Endodermal cell (in vitro differentiated cells): ENCODE measurements around the gene MFNG. TPM values are rescaled to one million over a fixed set of nuclear protein-coding genes. Genes with fewer than 3 reads are reported as not detected.

Source experiments
- DNase-seq: peaks from one replicate; pipeline ENCODE4 v3.0.0-alpha.2; 2017
- H3K27ac ChIP-seq: 2 replicates; pipeline ENCODE4 v1.5.1; 2013; ENCODE audit warnings: mild to moderate bottlenecking, low read depth, low read length, moderate library complexity
- H3K27me3 ChIP-seq: 2 replicates; pipeline ENCODE4 v1.6.1; 2013; ENCODE audit warnings: mild to moderate bottlenecking, low read length, moderate library complexity; ENCODE audit not compliant: insufficient read depth, control insufficient read depth, poor library complexity, severe bottlenecking
- H3K36me3 ChIP-seq: 2 replicates; pipeline ENCODE4 v1.7.0; 2013; ENCODE audit warnings: mild to moderate bottlenecking, low read length, moderate library complexity; ENCODE audit not compliant: control insufficient read depth, insufficient read depth
- H3K4me1 ChIP-seq: one replicate; pipeline ENCODE4 v1.7.0; 2013; ENCODE audit warnings: low read length; ENCODE audit not compliant: control insufficient read depth, insufficient read depth
- H3K4me3 ChIP-seq: 2 replicates; pipeline ENCODE4 v1.5.1; 2013; ENCODE audit warnings: mild to moderate bottlenecking, low read length, moderate library complexity
- H3K9ac ChIP-seq: 2 replicates; pipeline ENCODE4 v1.6.1; 2013; ENCODE audit warnings: mild to moderate bottlenecking, low read length, moderate library complexity; ENCODE audit not compliant: poor library complexity, severe bottlenecking; ENCODE audit errors: extremely low read depth
- H3K9me3 ChIP-seq: 2 replicates; pipeline ENCODE4 v1.6.1; 2013; ENCODE audit warnings: mild to moderate bottlenecking, low read length, moderate library complexity; ENCODE audit not compliant: control insufficient read depth
- H3K27ac Mint-ChIP-seq: 2 replicates; pipeline ENCODE4 v1.8.0; 2020; ENCODE audit warnings: mixed read lengths
- H3K27me3 Mint-ChIP-seq: 2 replicates; pipeline ENCODE4 v1.8.0; 2021; ENCODE audit warnings: mild to moderate bottlenecking, mixed read lengths; ENCODE audit not compliant: insufficient read depth
- H3K36me3 Mint-ChIP-seq: 2 replicates; pipeline ENCODE4 v1.8.0; 2020; ENCODE audit warnings: low read depth, mixed read lengths
- H3K4me1 Mint-ChIP-seq: 2 replicates; pipeline ENCODE4 v1.8.0; 2020; ENCODE audit warnings: mixed read lengths
- H3K4me3 Mint-ChIP-seq: 2 replicates; pipeline ENCODE4 v1.8.0; 2020; ENCODE audit warnings: mild to moderate bottlenecking, moderate library complexity, mixed read lengths
- H3K9me3 Mint-ChIP-seq: 2 replicates; pipeline ENCODE4 v1.8.0; 2020; ENCODE audit warnings: mild to moderate bottlenecking, mixed read lengths
- WGBS, 2 experiments: methylation state at CpG; one replicate each; pipeline versions ENCODE4 v1.1.5 to v1.1.7; 2013; ENCODE audit warnings: missing lambda C conversion rate in 2 of 2, mixed read lengths in 1 of 2; ENCODE audit not compliant: insufficient coverage in 1 of 2, insufficient read length in 1 of 2; 5-methylcytosine and 5-hydroxymethylcytosine counted together
- total RNA-seq, 2 donors: library from RNA; stranded (reverse); fragmentation: NEBNext Ultra II Directional in 1 of 2; extraction: Animal tissue kit (Norgen Biotek cat#: 25700) in 1 of 2; gene quantifications; 2 replicates in 1 of 2; 3 replicates in 1 of 2; pipeline ENCODE4 v1.2.1, GENCODE V29; 2021
- TF ChIP-seq, protein P1 (sequence below): fragments of 200-600 bp; sonication (generic); conservative IDR thresholded peaks from 2 replicates; pipeline ENCODE4 v1.5.0; 2021; ENCODE audit warnings: antibody characterized with exemption, mild to moderate bottlenecking

The MFNG gene
- total RNA-seq, 2 donors from 2014 or later: 1.9 to 6.6 TPM

GRCh38 chr22:37442537-37442936 is 43.6 kb downstream of the MFNG start:
- Mint-ChIP-seq H3K4me1 (no peaks in the 10 kb centered on the region), H3K27me3 (peaks cover 14% of the 10 kb centered on the region), H3K36me3 (no peaks in the 10 kb centered on the region), H3K9me3 (peaks cover 11% of the 10 kb centered on the region), H3K27ac (no peak overlapping the region), H3K4me3 (no peak overlapping the region)
- H3K27ac ChIP-seq: no peak overlapping the region
- TF ChIP-seq, protein P1, sequence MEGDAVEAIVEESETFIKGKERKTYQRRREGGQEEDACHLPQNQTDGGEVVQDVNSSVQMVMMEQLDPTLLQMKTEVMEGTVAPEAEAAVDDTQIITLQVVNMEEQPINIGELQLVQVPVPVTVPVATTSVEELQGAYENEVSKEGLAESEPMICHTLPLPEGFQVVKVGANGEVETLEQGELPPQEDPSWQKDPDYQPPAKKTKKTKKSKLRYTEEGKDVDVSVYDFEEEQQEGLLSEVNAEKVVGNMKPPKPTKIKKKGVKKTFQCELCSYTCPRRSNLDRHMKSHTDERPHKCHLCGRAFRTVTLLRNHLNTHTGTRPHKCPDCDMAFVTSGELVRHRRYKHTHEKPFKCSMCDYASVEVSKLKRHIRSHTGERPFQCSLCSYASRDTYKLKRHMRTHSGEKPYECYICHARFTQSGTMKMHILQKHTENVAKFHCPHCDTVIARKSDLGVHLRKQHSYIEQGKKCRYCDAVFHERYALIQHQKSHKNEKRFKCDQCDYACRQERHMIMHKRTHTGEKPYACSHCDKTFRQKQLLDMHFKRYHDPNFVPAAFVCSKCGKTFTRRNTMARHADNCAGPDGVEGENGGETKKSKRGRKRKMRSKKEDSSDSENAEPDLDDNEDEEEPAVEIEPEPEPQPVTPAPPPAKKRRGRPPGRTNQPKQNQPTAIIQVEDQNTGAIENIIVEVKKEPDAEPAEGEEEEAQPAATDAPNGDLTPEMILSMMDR: no peak
- DNase-seq: no peak
- no peaks in the 10 kb centered on the region for H3K4me1 ChIP-seq
- 82 to 91% methylated on average over 2 of the region's 2 CpGs for WGBS, 2 experiments
- H3K36me3 ChIP-seq: no peaks in the 10 kb centered on the region
- no peaks in the 10 kb centered on the region for H3K27me3 ChIP-seq
- H3K9me3 ChIP-seq: no peaks in the 10 kb centered on the region
- H3K9ac ChIP-seq: no peak overlapping the region
- H3K4me3 ChIP-seq: no peak overlapping the region

GRCh38 chr22:37442135-37442534 is 44.0 kb downstream of the MFNG start:
- H3K9ac ChIP-seq: no peak overlapping the region
- H3K27ac Mint-ChIP-seq: no peak overlapping the region
- peaks cover 14% of the 10 kb centered on the region for H3K27me3 Mint-ChIP-seq
- no peaks in the 10 kb centered on the region for H3K4me1 ChIP-seq
- H3K9me3 ChIP-seq: no peaks in the 10 kb centered on the region
- WGBS, 2 experiments: 84 to 92% methylated on average over 7 to 8 of the region's 8 CpGs
- H3K4me3 ChIP-seq: no peak overlapping the region
- no peaks in the 10 kb centered on the region for H3K36me3 ChIP-seq
- no peaks in the 10 kb centered on the region for H3K27me3 ChIP-seq
- peak overlapping the region; percentile 18 for H3K27ac ChIP-seq
- no peaks in the 10 kb centered on the region for H3K36me3 Mint-ChIP-seq
- TF ChIP-seq, protein P1: no peak
- no peaks in the 10 kb centered on the region for H3K4me1 Mint-ChIP-seq
- no peak overlapping the region for H3K4me3 Mint-ChIP-seq
- no peak for DNase-seq
- peaks cover 11% of the 10 kb centered on the region for H3K9me3 Mint-ChIP-seq

- H3K4me1 ChIP-seq: no peaks in the 10 kb centered on the region
- 89 to 96% methylated on average over 4 of the region's 4 CpGs for WGBS, 2 experiments
- Mint-ChIP-seq H3K27ac (no peak overlapping the region), H3K4me1 (no peaks in the 10 kb centered on the region), H3K27me3 (peaks cover 14% of the 10 kb centered on the region), H3K36me3 (no peaks in the 10 kb centered on the region), H3K4me3 (no peak overlapping the region), H3K9me3 (peaks cover 11% of the 10 kb centered on the region)
- H3K27ac ChIP-seq: no peak overlapping the region
- no peaks in the 10 kb centered on the region for H3K27me3 ChIP-seq
- H3K36me3 ChIP-seq: no peaks in the 10 kb centered on the region
- TF ChIP-seq, protein P1: no peak
- no peaks in the 10 kb centered on the region for H3K9me3 ChIP-seq
- no peak overlapping the region for H3K4me3 ChIP-seq
- no peak overlapping the region for H3K9ac ChIP-seq
- no peak for DNase-seq
These were observed 45.3 kb downstream of the MFNG start for GRCh38 chr22:37440875-37441274.
